CD14-positive monocyte (primary cell): ENCODE measurements around the gene FAT4. TPM values are rescaled to one million over a fixed set of nuclear protein-coding genes. Genes with fewer than 3 reads are reported as not detected.

Experiments
- DNase-seq, 3 donors: peaks; one replicate each; pipeline ENCODE4 v3.0.0-alpha.2; 2011 to 2022
- H2AFZ ChIP-seq: 2 replicates; pipeline ENCODE4 v1.6.0; 2012; ENCODE audit warnings: mild to moderate bottlenecking, low read depth, low read length, inconsistent platforms; ENCODE audit not compliant: insufficient read depth, poor library complexity, severe bottlenecking
- H3K27ac ChIP-seq, 2 donors: 1 replicate in 1 of 2; 2 replicates in 1 of 2; pipeline ENCODE4 v1.5.1; 2012 to 2013; ENCODE audit warnings: low read length in 2 of 2, control low read depth in 1 of 2, inconsistent platforms in 1 of 2, low read depth in 1 of 2, mild to moderate bottlenecking in 1 of 2
- H3K27me3 ChIP-seq, 2 donors: one replicate each; pipeline versions ENCODE4 v1.6.0 to v1.6.1; 2011 to 2013; ENCODE audit warnings: low read length in 2 of 2; ENCODE audit not compliant: control insufficient read depth in 2 of 2, insufficient read depth in 2 of 2
- H3K36me3 ChIP-seq, 2 donors: replicated peaks in 1 of 2; 1 replicate in 1 of 2; 2 replicates in 1 of 2; pipeline versions ENCODE4 v1.5.1 to v1.6.1; 2012 to 2013; ENCODE audit warnings: low read length in 2 of 2, control low read depth in 1 of 2, inconsistent platforms in 1 of 2, mild to moderate bottlenecking in 1 of 2; ENCODE audit not compliant: insufficient read depth in 2 of 2, control insufficient read depth in 1 of 2
- H3K4me1 ChIP-seq, 2 donors: 1 replicate in 1 of 2; 2 replicates in 1 of 2; pipeline versions ENCODE4 v1.5.1 to v1.6.1; 2012 to 2013; ENCODE audit warnings: low read length in 2 of 2, control low read depth in 1 of 2, inconsistent platforms in 1 of 2, mild to moderate bottlenecking in 1 of 2, moderate library complexity in 1 of 2; ENCODE audit not compliant: insufficient read depth in 2 of 2, control insufficient read depth in 1 of 2
- H3K4me2 ChIP-seq: replicated peaks from 2 replicates; pipeline ENCODE3; 2012; ENCODE audit warnings: low read length, moderate library complexity, mild to moderate bottlenecking; ENCODE audit not compliant: poor library complexity, severe bottlenecking; ENCODE audit errors: extremely low read depth
- H3K4me3 ChIP-seq, 3 experiments: fragments of 200-600 bp in 1 of 3; sonication (generic) in 1 of 3; replicated peaks in 1 of 3; 1 replicate in 2 of 3; 2 replicates in 1 of 3; pipeline ENCODE4 v1.5.1; 2011 to 2013; ENCODE audit warnings: low read length in 3 of 3, mild to moderate bottlenecking in 3 of 3, control low read depth in 2 of 3, low read depth in 2 of 3, inconsistent platforms in 1 of 3, moderate library complexity in 1 of 3
- H3K79me2 ChIP-seq: 2 replicates; pipeline ENCODE4 v1.6.0; 2012; ENCODE audit warnings: mild to moderate bottlenecking, control low read depth, inconsistent platforms, low read length, moderate library complexity; ENCODE audit not compliant: insufficient read depth
- H3K9ac ChIP-seq: 2 replicates; pipeline ENCODE4 v1.6.0; 2017; ENCODE audit warnings: low read length, mild to moderate bottlenecking; ENCODE audit not compliant: insufficient read depth, poor library complexity, severe bottlenecking
- H3K9me3 ChIP-seq, 2 donors: replicated peaks in 1 of 2; 1 replicate in 1 of 2; 2 replicates in 1 of 2; pipeline versions ENCODE4 v1.5.1 to v1.6.1; 2012 to 2013; ENCODE audit warnings: low read length in 2 of 2, control low read depth in 1 of 2; ENCODE audit not compliant: control insufficient read depth in 1 of 2, insufficient read depth in 1 of 2
- H4K20me1 ChIP-seq: 2 replicates; pipeline ENCODE4 v1.6.0; 2012; ENCODE audit warnings: mild to moderate bottlenecking, low read length, control low read depth, moderate library complexity; ENCODE audit not compliant: insufficient read depth
- H3K27ac Mint-ChIP-seq, 7 donors: one replicate each; pipeline ENCODE4 v1.8.0; 2020; ENCODE audit warnings: mild to moderate bottlenecking in 7 of 7, mixed read lengths in 7 of 7, moderate library complexity in 6 of 7, inconsistent platforms in 2 of 7
- H3K27me3 Mint-ChIP-seq, 3 donors: one replicate each; pipeline ENCODE4 v1.8.0; 2021 to 2022; ENCODE audit warnings: low read depth in 3 of 3, mild to moderate bottlenecking in 3 of 3, mixed read lengths in 3 of 3, moderate library complexity in 3 of 3, inconsistent platforms in 1 of 3
- H3K36me3 Mint-ChIP-seq, 2 donors: one replicate each; pipeline ENCODE4 v1.8.0; 2020; ENCODE audit warnings: mixed read lengths in 2 of 2, inconsistent platforms in 1 of 2, mild to moderate bottlenecking in 1 of 2
- H3K4me1 Mint-ChIP-seq: one replicate; pipeline ENCODE4 v1.8.0; 2020; ENCODE audit warnings: mild to moderate bottlenecking, mixed read lengths
- H3K4me3 Mint-ChIP-seq, 2 donors: one replicate each; pipeline ENCODE4 v1.8.0; 2020; ENCODE audit warnings: mild to moderate bottlenecking in 2 of 2, mixed read lengths in 2 of 2, moderate library complexity in 1 of 2
- H3K9me3 Mint-ChIP-seq, 7 donors: one replicate each; pipeline ENCODE4 v1.8.0; 2020 to 2022; ENCODE audit warnings: mixed read lengths in 7 of 7, mild to moderate bottlenecking in 6 of 7, moderate library complexity in 6 of 7, inconsistent platforms in 2 of 7
- WGBS: methylation state at CpG from one replicate; pipeline ENCODE4 v1.1.5; 2013; ENCODE audit warnings: missing lambda C conversion rate; ENCODE audit not compliant: insufficient coverage; 5-methylcytosine and 5-hydroxymethylcytosine counted together
- intact Hi-C, 2 donors: fragments of 100-400 bp; cut with micrococcal nuclease; formaldehyde crosslinking; loops; one replicate each; pipeline versions ENCODE4 v1.15.0 to v1.15.1; 2023
- polyA plus RNA-seq, 3 donors: library from polyadenylated mRNA; depleted of rRNA in 1 of 3; unstranded in 2 of 3; stranded (reverse) in 1 of 3; fragments of 300-500 nt in 2 of 3; fragments of >200 nt in 1 of 3; fragmentation: Illumina TruSeq in 2 of 3; gene quantifications; 1 replicate in 2 of 3; 2 replicates in 1 of 3; pipeline ENCODE4 v1.2.3, GENCODE V29; 2012 to 2021
- TF ChIP-seq, protein P1 (sequence below): fragments of 200-600 bp; IDR thresholded peaks from one replicate; pipeline ENCODE4 v1.8.0; 2022; ENCODE audit warnings: antibody characterized with exemption, mild to moderate bottlenecking

Gene FAT4
- polyA plus RNA-seq, 3 donors, result not detected

DNA sequence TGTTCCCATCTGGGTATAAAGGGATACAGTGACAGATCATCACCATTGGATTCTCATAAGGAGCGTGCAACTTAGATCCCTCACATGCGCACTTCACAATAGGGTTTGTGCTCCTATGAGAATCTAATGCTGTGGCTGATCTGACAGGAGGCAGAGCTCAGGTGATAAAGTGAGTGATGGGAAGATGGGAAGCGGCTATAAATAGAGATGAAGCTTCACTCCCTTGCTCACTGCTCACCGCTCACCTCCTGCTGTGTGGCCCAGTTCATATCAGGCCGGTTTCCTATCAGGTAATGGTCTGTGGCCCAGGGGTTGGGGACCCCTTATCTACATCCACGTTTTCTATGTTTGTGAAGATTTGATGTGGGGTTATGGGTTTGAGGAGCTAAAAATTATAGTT, 43.7 kb downstream of the FAT4 start:
- no peak overlapping the region for H3K27ac ChIP-seq
- H3K79me2 ChIP-seq, result no peaks in the 10 kb centered on the region
- TF ChIP-seq, protein P1, sequence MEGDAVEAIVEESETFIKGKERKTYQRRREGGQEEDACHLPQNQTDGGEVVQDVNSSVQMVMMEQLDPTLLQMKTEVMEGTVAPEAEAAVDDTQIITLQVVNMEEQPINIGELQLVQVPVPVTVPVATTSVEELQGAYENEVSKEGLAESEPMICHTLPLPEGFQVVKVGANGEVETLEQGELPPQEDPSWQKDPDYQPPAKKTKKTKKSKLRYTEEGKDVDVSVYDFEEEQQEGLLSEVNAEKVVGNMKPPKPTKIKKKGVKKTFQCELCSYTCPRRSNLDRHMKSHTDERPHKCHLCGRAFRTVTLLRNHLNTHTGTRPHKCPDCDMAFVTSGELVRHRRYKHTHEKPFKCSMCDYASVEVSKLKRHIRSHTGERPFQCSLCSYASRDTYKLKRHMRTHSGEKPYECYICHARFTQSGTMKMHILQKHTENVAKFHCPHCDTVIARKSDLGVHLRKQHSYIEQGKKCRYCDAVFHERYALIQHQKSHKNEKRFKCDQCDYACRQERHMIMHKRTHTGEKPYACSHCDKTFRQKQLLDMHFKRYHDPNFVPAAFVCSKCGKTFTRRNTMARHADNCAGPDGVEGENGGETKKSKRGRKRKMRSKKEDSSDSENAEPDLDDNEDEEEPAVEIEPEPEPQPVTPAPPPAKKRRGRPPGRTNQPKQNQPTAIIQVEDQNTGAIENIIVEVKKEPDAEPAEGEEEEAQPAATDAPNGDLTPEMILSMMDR, result no peak
- H2AFZ ChIP-seq, result no peak overlapping the region
- no peak overlapping the region for H3K4me2 ChIP-seq
- H3K4me3 ChIP-seq, result no peak overlapping the region
- H3K9me3 ChIP-seq, result no peaks in the 10 kb centered on the region
- no peaks in the 10 kb centered on the region for H3K27me3 ChIP-seq
- no peaks in the 10 kb centered on the region for H3K36me3 ChIP-seq
- Mint-ChIP-seq H3K9me3 (peaks cover 0 to 2% (median 0%) of the 10 kb centered on the region in 7 donors), H3K36me3 (no peaks in the 10 kb centered on the region), H3K4me3 (no peak overlapping the region), H3K27me3 (peaks cover 0 to 2% (median 0%) of the 10 kb centered on the region in 3 donors), H3K4me1 (no peaks in the 10 kb centered on the region), H3K27ac (no peak overlapping the region)
- no peaks in the 10 kb centered on the region for H4K20me1 ChIP-seq
- intact Hi-C loops, result no loop called here
- no peak overlapping the region for H3K9ac ChIP-seq
- no peaks in the 10 kb centered on the region for H3K4me1 ChIP-seq
- DNase-seq, result no peak
- WGBS, result 70% methylated on average over 2 of the region's 6 CpGs

GRCh38 chr4:125359363-125359762, 44.6 kb downstream of the FAT4 start:
- Histone ChIP-seq H3K79me2 (no peaks in the 10 kb centered on the region), H3K9me3 (peaks cover 0 to under 1% of the 10 kb centered on the region in 2 donors), H3K9ac (no peak overlapping the region), H3K36me3 (no peaks in the 10 kb centered on the region), H3K27me3 (no peaks in the 10 kb centered on the region), H4K20me1 (no peaks in the 10 kb centered on the region), H3K4me3 (no peak overlapping the region), H2AFZ (no peak overlapping the region), H3K4me1 (no peaks in the 10 kb centered on the region), H3K27ac (no peak overlapping the region), H3K4me2 (no peak overlapping the region)
- no CpG with 5 or more reads among the region's 3 CpGs for WGBS
- DNase-seq, result no peak
- Mint-ChIP-seq H3K4me3 (no peak overlapping the region), H3K27me3 (peaks cover 0 to 2% (median 0%) of the 10 kb centered on the region in 3 donors), H3K36me3 (no peaks in the 10 kb centered on the region), H3K27ac (no peak overlapping the region), H3K9me3 (peaks cover 0 to 3% (median 0%) of the 10 kb centered on the region in 7 donors), H3K4me1 (no peaks in the 10 kb centered on the region)
- intact Hi-C loops, result no loop called here
- TF ChIP-seq, protein P1, result no peak
